ENCODE results near the gene MAGEB4. TPM values are rescaled to one million over a fixed set of nuclear protein-coding genes. Genes with fewer than 3 reads are reported as not detected.

The MAGEB4 gene
- not detected in 2 replicates for total RNA-seq

GRCh38 chrX:30241724-30242415, at the start of gene MAGEB4:
Gene MAGEB4, plus strand, starts transcription at chrX:30242000. Its CDS starts 136 bp downstream, at chrX:30242136.

GRCh38 chrX:30215357-30215843, 26.4 kb upstream of the MAGEB4 start, which contains the start of gene MAGEB2:
Gene MAGEB2, plus strand, starts transcription at chrX:30215563. Its CDS starts 3,018 bp downstream, at chrX:30218581.

DNA sequence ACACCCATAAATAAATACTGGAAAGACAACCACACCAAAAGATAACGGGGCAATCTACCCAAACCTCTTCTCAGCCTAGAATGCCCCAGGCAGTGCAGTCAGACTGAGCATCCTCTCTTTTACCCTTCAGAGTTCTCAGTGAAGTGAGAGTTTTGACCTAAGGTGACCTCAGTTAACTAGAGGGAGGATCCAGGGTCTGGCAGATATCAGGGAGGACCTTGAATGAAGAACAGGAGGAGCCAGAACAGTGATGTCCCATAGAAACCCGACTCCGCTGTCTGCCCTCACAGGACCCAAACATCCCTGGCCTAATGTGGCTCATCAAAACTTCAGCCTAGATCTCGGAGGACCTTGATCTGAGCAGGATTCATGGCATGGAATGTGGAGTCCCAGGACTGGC, 11.4 kb upstream of the MAGEB4 start, which contains the start of gene MAGEB3:
Gene MAGEB3, plus strand, starts transcription at position 263 of the 400 bp plus-strand sequence. CDS start 5,268 bp downstream, outside the sequence.

GRCh38 chrX:30246769-30247489, 5.1 kb downstream of the MAGEB4 start, which contains the start of gene MAGEB1:
Gene MAGEB1, plus strand, starts transcription at chrX:30247146. Its CDS starts 3,348 bp downstream, at chrX:30250494.

Other genes starting within 250 kb of the MAGEB4 start
- not detected in 2 replicates for gene MAGEB2, start 26.4 kb upstream of the MAGEB4 start, total RNA-seq
- gene MAGEB3, start 11.3 kb upstream of the MAGEB4 start, total RNA-seq: not detected in 2 replicates
- not detected in 2 replicates for gene MAGEB1, start 5.1 kb downstream of the MAGEB4 start, total RNA-seq
- gene NR0B1, start 67.4 kb downstream of the MAGEB4 start, total RNA-seq: not detected in 2 replicates

All from mammary microvascular endothelial cell (primary cell).